HG02588 (cell line): Measurements from ENCODE around the gene PIGT.

Source experiments
- ATAC-seq: cut with Tn5 transposase; IDR thresholded peaks from one replicate; pipeline ENCODE4 v1.9.1; 2021; ENCODE audit warnings: mild to moderate bottlenecking, moderate library complexity; ENCODE audit not compliant: unreplicated experiment

PIGT gene

DNA sequence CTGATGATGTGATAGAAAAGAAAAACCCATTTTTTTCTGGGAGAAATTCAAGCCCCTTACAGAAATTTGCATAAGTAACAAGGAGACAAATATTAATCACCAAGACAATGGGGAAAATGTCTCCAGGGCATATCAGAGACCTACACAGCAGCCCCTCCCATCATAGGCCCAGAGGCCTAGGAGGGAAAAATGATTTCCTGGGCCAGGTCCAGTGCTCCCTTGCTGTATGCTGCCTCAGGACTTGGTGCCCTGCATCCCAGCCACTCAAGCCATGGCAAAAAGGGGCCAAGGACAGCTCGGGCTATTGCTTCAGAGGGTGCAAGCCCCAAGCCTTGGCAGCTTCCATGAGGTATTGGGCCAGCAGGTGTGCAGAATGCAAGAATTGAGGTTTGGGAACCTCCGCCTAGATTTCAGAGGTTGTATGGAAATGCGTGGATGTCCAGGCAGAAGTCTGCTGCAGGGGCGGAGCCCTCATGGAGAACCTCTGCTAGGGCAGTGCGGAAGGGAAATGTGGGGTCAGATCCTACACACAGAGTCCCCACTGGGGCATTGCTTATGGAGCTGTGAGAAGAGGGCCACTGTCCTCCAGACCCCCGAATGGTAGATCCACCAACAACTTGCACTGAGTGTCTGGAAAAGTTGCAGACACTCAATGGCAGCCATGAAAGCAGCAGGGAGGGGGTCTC is 15.5 kb upstream of the PIGT start:
- ATAC-seq, result no peak

DNA sequence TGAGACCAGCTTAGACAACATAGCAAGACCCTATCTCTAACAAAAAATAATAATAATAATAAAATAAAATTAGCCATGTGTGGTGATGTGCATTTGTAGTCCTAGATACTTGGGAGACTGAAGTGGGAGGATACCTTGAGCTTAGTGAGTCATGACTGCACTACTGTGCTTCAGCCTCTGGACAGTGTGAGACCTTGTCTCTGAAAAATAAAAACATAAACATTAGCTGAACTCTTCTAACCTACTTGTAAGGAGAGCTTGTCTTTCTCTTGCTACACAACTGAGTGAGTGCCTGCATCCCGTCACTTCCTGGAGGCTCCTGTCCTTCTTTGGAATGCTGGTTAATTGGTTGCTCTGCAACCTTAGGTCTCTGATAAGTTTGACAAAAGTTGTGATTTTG is 13.0 kb upstream of the PIGT start:
- ATAC-seq, result no peak

DNA sequence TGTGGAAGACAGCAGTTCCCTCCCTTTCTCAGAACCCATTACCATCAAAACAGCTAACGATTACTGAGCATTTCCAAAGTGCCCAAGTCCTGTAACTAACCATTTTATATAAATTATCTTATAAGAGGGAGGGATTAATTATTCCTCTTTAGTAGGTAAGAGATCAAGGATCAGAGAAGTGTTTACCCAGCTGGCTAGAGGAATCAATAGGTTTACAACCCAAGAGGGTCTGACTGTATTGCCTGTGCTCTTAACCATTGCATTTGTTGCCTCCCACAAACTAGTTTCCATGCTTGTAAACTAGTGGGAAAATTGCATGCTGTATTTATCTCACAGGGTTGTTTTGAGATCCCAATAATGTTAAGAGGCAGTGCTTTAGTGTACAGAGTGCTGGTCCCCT is 11.5 kb upstream of the PIGT start:
- ATAC-seq, result no peak

DNA sequence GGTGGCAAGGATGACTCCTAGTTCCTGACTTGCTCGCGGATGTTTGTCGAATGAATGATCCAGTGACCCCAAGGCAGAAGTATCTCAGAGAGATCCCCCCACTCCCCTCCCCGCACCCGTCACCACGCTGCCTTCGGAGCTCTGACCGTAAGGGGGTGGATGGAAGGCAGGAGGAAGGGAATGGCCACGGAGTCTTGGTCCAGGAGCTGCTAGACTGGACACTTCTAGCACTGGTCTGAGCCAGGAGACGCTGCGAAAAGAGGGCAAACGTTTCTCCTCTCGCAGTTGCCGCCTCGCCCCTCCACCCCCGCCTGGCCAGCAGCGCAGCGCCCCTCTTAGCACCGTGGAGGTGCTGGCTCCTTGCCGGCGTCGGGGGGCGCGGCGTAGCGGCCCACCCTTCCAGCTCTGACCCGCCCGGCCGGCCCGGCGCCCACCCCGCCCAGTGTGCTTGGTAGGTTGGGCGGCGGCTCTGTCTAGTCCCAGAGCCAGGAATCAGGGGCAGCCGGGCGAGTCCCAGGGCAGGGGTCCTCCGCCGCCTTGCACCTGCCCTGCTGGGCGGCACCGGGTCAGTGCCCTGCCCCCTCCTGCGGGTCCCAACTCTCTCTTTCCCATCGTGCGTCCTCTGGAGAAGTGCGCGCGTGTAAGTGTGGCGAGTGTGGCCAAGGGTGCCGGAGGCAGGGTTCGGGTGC is 10.2 kb upstream of the PIGT start:
- ATAC-seq, result no peak

DNA sequence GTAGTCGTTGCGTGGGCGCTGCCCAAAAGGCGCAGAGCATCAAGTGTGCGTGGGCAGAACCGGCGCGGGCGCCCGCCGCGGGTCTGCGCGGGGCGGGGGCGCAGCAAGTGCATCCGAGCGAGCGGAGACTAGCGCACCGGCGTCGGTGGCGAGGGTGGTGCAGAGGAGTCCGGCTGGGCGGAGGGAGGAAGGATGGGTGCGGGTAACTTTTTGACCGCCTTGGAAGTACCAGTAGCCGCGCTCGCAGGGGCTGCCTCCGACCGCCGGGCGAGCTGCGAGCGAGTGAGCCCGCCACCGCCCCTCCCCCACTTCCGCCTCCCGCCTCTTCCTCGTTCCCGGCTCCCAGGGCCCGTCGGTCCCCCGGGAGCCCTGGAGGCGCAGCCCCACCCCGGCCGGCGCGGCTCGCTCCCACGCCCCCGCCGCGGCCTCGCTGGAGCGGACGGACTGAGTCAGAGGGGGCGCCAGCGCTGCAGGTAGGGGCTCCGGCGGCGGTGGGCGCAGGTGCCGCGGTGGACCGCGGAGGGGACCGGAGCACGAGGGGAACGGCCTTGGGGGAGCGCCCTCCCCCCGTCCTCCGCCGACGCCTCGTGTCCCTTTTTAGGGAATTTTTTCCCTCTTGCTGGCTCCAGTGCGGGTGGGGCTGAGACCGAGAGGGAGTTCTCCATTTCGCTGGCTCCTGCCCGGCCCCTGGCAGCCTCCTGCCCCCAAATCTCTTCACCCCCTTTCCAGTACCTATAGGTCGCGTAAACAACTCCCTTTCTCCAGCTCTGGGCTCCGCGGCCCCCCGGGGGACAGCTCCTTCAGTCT is 9.5 kb upstream of the PIGT start:
- no peak for ATAC-seq

DNA sequence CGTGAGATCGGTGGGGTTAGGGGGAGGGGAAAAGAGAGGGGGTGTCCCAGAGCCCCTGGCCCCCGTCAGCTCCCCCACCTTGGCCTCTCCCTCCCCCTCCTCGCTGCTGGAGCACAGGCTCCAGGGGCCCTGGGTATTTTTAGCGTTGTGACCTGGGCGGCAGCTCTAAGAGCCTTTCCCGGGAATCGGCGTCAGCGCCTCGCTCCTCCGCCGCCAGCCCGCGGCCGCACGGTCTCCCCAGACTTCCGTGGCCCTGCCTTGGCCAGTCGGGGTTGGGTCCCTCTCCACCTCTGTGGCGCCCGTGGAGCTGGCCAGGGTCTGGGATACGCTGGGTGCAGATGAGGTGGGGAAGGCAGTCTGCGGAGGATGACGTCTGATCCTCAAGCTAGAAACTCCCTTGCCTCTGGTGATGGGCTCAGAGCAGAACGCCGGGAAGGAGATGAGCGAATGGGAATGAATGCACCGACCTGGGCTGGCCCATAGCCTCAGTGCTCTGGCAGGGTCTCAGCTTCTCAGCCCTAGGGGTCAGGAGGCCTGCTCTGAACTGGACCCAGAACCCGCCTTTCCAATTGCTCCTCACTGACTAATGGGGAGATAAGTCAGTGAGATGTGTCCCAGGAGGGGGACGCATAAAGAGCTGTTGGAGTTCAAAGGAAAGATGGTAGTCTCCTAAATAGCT is 8.7 kb upstream of the PIGT start:
- ATAC-seq, result no peak

DNA sequence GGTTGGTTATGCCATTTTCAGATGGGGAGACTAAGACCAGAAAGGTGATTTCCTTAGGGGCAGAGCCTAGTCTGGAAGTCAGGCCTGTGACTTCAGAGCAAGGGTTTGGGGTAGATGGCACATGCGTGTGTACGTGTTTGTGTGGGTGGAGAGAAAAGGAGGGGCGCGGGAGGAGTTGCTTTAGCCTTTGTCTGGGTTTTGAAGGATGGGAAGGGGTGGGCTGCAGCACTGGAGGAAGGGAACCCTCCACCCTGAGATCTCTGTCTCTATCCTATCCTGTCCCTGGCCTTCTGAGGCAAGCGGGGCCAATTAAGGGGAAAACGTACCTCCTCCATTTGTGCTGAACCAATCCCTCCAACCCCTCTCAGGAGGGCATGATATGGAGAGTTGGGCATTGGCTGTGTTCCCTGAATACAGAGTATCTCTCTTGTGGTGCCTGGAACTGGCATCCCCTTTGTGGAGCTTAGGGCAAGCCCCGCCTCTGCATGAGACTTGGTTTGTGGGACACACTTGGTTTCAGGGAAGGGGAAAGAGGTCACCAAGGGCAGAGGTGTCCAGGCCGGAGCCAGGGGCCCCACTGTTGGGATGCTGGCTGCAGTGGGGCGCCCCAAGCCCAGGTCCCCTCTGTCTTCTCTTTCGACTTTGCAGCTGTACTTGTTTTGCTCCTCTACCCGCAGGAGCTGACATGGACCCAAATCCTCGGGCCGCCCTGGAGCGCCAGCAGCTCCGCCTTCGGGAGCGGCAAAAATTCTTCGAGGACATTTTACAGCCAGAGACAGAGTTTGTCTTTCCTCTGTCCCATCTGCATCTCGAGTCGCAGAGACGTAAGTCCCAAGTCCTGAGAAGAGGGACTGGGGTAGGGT is 7.9 kb upstream of the PIGT start, which contains the start of gene DBNDD2:
Gene DBNDD2, plus strand, starts transcription at position 507 of the 863 bp plus-strand sequence. Its CDS starts 179 bp downstream, at position 686.
- no peak for ATAC-seq

DNA sequence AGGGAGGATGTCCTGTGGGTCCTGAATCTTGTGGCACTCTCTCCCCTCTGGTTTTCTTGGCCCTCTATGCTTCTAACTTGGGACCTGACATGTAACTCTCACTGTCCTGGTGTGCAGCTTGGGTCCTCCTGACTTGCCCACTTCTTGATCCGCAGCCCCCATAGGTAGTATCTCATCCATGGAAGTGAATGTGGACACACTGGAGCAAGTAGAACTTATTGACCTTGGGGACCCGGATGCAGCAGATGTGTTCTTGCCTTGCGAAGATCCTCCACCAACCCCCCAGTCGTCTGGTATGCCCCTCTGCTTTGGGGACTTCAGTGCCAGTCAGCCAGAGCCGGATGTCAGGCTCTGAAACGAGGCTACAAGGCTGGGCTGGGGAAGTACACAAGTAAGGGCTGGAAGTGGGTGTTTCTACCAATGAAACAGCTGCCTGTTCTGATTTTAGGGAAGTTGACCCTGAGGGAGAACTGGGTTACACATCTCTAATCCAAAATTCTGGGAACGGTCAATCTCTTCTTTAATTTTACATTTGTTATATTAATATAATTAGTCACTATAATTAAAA is 7.2 kb upstream of the PIGT start:
- ATAC-seq, result no peak

DNA sequence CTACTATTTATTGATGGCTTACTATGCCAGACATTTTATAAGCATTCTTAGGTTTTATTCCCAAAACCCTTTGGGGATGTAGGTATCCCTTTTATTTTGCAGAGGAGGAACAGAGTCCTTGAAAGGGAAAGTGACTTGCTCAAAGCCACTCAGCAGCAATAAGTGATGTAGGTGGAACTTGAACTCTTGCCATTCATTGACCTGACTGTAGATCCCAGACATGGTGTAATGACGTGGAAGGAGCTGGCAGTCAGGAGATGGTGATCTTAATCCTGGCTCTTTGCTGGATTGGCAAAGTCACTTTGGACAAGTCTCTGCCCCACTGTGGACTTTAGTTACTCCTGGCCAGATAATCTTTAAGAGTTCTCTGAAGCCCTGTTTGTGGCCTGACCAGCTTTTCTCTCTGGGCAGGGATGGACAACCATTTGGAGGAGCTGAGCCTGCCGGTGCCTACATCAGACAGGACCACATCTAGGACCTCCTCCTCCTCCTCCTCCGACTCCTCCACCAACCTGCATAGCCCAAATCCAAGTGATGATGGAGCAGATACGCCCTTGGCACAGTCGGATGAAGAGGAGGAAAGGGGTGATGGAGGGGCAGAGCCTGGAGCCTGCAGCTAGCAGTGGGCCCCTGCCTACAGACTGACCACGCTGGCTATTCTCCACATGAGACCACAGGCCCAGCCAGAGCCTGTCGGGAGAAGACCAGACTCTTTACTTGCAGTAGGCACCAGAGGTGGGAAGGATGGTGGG is 6.2 kb upstream of the PIGT start:
- no peak for ATAC-seq

DNA sequence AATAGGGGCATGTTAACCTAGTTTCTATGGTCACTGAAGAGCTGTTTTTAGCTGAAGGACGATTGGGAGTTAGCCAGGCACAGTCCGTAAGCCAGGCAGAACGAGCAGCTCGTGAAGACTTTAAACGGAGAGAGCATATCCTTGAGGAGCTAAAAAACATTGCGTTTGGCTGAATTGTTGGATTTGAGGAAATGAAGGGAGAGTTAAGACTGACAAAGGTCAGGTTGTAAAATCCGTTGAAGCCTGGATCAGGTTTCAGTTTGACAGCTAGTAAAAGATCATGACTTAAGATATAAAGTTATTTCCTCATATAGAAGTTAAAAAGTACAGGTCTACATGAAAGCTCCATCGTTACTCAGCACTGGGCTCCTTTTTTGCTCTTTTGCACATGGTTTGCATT is 5.1 kb upstream of the PIGT start:
- ATAC-seq, result no peak

DNA sequence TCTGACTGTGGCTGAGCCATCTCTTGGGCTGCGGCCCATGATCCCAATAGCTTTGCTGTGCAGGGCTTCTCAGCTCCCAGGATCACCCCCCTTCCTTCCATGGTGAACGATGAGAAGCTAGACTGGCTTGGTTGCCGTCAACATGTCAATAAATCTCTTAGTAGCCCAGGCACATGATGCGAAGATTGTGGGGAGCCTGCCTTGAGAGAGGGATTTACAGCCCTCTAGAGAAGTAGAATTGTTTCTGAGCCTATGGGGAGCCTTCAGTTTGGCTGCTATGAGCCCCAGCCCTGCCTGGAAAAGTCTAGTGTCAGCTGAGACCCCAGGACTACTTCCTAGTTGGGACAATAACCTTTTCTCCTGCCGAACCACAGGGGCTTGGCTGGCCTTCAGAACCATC is 3.3 kb upstream of the PIGT start:
- no peak for ATAC-seq

DNA sequence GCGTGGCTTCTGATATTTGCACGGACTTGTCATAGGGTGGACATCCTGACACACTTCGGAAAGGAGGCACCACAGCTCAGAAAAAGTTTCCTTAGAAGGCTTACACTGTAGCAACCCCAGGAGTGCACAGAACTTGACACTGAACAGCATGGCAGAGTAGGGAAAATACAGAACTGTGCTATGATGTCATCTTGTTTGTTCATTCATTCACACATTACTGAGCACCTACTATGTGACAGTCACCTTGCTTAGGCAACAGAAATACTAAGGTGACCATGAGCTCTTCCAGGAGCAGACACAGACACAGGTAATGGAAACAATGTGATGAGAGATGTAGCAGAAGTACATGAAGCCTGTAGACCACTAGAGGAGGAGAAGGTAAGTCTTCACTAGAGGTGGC is 2.5 kb upstream of the PIGT start:
- no peak for ATAC-seq

DNA sequence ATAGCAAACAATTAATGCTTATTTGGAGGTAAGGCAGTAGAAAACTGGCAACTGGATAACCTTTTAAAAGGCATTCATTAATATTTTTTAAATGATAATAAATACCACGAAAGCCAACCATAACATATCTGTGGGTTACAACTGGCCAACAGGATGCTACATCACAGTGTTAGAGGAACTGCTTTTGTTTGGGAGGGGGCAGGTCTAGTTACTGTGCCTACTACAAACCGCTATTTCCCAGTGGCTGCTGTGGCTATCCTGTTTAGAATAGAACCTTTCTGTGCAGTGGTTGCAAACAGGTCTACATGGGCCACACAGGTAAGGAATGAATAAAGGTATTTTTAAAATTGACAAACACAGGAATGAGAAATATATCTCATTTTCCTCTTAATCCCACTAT is 976 bp downstream of the PIGT start:
- no peak for ATAC-seq

DNA sequence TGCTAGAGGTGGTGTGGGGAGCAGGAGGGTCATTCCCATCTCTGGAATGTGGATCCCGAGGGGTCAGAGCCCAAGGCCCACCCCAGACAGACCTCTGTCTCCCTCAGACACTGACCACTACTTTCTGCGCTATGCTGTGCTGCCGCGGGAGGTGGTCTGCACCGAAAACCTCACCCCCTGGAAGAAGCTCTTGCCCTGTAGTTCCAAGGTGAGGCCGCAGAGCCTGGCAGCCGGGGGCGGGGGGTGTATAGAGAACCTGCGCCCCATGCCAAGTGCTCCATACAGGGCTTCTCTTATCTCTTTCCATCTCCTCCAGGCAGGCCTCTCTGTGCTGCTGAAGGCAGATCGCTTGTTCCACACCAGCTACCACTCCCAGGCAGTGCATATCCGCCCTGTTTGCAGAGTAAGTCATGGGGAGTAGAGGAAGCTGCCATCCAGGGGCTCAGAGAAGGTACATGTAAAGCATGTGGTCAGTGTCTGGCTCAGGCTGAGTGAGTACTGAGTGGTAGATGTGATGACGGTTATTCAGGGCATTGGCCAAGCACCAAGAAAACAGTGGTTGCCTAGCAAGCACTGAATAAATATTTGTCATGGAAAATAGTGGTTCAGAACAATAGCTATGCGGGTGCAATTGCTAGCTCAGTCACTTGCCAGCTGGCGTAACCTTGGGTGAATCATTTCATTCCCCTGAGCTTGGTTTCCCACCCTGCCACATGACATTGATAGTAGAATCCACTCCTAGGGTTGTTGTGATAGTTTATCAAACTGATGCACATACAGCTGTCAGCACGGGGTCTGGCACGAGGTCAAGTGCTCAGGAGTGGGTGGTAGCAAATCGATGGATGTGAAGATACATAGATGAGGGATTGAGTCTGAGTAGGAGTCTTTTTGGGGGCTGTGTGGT is 3.5 kb downstream of the PIGT start:
- ATAC-seq, result peak; percentile 75

DNA sequence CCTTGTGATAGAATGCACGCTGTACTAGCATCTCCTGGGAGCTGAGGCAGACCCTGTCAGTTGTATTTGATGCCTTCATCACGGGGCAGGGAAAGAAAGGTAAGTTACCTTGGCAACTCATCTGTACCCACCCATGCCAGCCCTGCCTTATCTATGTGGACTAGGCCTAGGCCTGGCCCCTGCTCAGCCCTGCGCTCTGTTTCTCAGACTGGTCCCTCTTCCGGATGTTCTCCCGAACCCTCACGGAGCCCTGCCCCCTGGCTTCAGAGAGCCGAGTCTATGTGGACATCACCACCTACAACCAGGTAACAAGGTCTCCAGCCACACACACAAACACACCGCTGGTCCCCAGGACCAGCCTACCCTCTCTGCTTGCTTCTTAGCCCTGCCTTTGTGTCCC is 4.2 kb downstream of the PIGT start:
- no peak for ATAC-seq

DNA sequence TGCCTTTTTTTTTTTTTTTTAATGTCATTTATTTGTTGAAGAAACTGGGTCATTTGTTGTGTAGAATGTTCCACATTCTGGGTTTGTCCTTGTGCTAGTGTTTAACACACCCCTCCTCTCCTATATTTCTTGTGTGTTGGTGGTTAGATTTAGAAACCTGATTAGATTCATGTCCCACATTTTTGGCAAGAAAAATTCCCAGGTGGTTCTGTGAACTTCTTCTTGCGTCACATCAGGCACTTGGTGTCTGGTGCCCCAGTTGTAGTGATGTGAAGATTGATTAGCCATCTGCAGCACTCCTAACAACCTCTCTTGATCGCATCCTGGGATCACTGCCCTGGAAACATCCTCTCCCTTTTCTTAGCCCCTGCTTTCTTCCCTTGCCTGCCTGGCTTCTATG is 7.8 kb downstream of the PIGT start:
- ATAC-seq, result no peak

DNA sequence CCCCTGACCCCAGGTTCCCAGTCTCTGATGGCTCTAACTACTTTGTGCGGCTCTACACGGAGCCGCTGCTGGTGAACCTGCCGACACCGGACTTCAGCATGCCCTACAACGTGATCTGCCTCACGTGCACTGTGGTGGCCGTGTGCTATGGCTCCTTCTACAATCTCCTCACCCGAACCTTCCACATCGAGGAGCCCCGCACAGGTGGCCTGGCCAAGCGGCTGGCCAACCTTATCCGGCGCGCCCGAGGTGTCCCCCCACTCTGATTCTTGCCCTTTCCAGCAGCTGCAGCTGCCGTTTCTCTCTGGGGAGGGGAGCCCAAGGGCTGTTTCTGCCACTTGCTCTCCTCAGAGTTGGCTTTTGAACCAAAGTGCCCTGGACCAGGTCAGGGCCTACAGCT is 9.6 kb downstream of the PIGT start:
- no peak for ATAC-seq

DNA sequence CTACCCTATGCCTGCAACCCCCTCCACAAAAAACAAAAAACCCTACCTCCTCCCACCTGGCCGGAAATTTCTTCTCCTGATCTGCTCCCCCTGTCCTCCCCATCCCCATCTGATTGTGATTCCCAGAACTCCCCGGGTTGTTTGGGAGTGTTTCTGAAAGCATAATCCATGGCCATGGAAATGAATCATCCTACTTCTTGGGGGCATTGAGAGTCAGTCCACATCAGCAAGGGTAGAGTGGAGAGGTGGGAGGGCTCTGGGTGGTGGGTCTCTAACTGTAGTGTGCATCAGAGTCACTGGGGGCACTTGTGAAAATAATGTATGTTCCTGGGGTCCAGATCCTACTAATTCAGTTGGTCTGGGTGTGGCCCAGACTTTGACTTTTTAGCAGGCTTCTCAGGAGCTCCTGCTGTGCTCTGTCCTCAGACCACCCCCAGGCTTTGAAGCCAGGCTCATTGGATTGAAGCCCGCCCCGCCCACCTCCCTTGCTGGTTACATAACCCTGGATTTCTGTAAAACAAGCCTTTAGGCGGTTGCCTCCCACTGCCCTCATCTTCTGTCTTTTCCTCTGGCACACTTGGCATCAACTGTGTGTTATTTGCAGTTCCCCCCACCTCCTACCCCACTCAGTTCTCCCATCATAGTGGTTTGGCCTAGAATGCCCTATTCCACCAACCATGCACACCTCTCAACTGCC is 10.5 kb downstream of the PIGT start:
- no peak for ATAC-seq
